Adrenal gland (tissue), 5 donors: Measurements from ENCODE around the gene SF3B1.

Experiments
- CTCF ChIP-seq, 6 experiments: fragments of 450-650 bp in 4 of 6; fragments of 200-600 bp in 2 of 6; sonication (generic) in 1 of 6; IDR thresholded peaks; 1 replicate in 5 of 6; 2 replicates in 1 of 6; pipeline versions ENCODE4 v1.5.1 to v1.8.0; 2016 to 2021; ENCODE audit warnings: antibody characterized with exemption in 6 of 6, mild to moderate bottlenecking in 2 of 6, moderate library complexity in 1 of 6
- POLR2A ChIP-seq, 2 donors: fragments of 450-650 bp; IDR thresholded peaks; one replicate each; pipeline ENCODE4 v1.6.1; 2017; ENCODE audit warnings: antibody characterized with exemption in 2 of 2, mild to moderate bottlenecking in 2 of 2, moderate library complexity in 1 of 2
- donor health status: DM: no; HTN: no; CAD: no.

DNA sequence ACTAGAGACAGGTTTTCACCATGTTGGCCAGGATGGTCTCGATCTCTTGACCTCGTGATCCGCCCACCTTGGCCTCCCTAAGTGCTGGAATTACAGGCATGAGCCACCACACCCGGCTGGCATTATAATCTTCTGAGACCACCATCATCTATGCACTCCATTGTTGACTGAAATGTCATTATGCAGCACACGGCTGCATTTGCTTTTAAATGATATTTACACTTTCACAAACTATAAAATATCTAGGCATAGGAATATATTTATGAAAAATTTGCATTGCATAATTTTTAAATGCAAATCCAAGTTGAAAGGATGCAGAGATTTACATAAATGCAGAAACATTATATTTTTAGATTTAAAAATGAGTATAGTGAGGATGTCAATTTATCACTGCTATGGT lies 94.2 kb downstream of the SF3B1 start:
- TF ChIP-seq POLR2A (IDR thresholded peaks at IDR 0.05) (no peak), CTCF (IDR thresholded peaks at IDR 0.05) (no peak)
